Midbrain (tissue), 1 donor: ENCODE data around the gene CACNA2D1.
A peak's percentile ranks its signal among the peaks of the same experiment; 100 is the strongest.

Experiments used
- DNase-seq: peaks from one replicate; lab custom pipeline; 2025; lab: John Stamatoyannopoulos, UW

The CACNA2D1 gene

GRCh38 chr7:82343716-82344115 lies 99.9 kb downstream of the CACNA2D1 start:
- no peak for DNase-seq

- DNase-seq = no peak
Measured at GRCh38 chr7:82339958-82340357, 103.6 kb downstream of the CACNA2D1 start.

- no peak for DNase-seq
Measured at GRCh38 chr7:82335927-82336326, 107.7 kb downstream of the CACNA2D1 start.

- no peak for DNase-seq
Measured at GRCh38 chr7:82335001-82335400, 108.6 kb downstream of the CACNA2D1 start.

- DNase-seq = no peak
Measured at GRCh38 chr7:82331234-82331633, 112.3 kb downstream of the CACNA2D1 start.

GRCh38 chr7:82330706-82331215 lies 112.8 kb downstream of the CACNA2D1 start:
- DNase-seq = no peak

GRCh38 chr7:82327898-82328297 lies 115.7 kb downstream of the CACNA2D1 start:
- no peak for DNase-seq

GRCh38 chr7:82325416-82325815 lies 118.2 kb downstream of the CACNA2D1 start:
- no peak for DNase-seq

- no peak for DNase-seq
Measured at GRCh38 chr7:82323806-82324205, 119.8 kb downstream of the CACNA2D1 start.

GRCh38 chr7:82319674-82320118 lies 123.9 kb downstream of the CACNA2D1 start:
- peak; percentile 74 for DNase-seq

- no peak for DNase-seq
Measured at GRCh38 chr7:82318786-82319185, 124.8 kb downstream of the CACNA2D1 start.

GRCh38 chr7:82317760-82318159 lies 125.8 kb downstream of the CACNA2D1 start:
- no peak for DNase-seq

- DNase-seq = no peak
Measured at GRCh38 chr7:82317257-82317721, 126.3 kb downstream of the CACNA2D1 start.

GRCh38 chr7:82313269-82313668 lies 130.3 kb downstream of the CACNA2D1 start:
- no peak for DNase-seq

GRCh38 chr7:82312646-82313045 lies 130.9 kb downstream of the CACNA2D1 start:
- DNase-seq = no peak

- no peak for DNase-seq
Measured at GRCh38 chr7:82305347-82306005, 138.1 kb downstream of the CACNA2D1 start.

GRCh38 chr7:82294865-82295264 lies 148.7 kb downstream of the CACNA2D1 start:
- DNase-seq = no peak

- no peak for DNase-seq
Measured at GRCh38 chr7:82294382-82294784, 149.2 kb downstream of the CACNA2D1 start.

- DNase-seq = no peak
Measured at GRCh38 chr7:82293467-82293866, 150.1 kb downstream of the CACNA2D1 start.

GRCh38 chr7:82291931-82292330 lies 151.6 kb downstream of the CACNA2D1 start:
- no peak for DNase-seq

- no peak for DNase-seq
Measured at GRCh38 chr7:82289889-82290288, 153.7 kb downstream of the CACNA2D1 start.

GRCh38 chr7:82289152-82289535 lies 154.4 kb downstream of the CACNA2D1 start:
- DNase-seq = no peak

- no peak for DNase-seq
Measured at GRCh38 chr7:82286798-82287140, 156.8 kb downstream of the CACNA2D1 start.
